Endothelial cell of umbilical vein (primary cell): Measurements from ENCODE around the gene AMBP. TPM values are rescaled to one million over a fixed set of nuclear protein-coding genes. Genes with fewer than 3 reads are reported as not detected.

Source experiments
- BruUV-seq: library from RNA; stranded (reverse); fragments of 400-500 nt; replicated peaks from 2 replicates; lab custom pipeline; 2021; lab: Mats Ljungman, UMichigan
- CTCF ChIA-PET: fragments of 300-600, 350-600 bp; sonication (Branson Sonifier 250); formaldehyde crosslinking; loops from one replicate; lab custom pipeline; 2021; ENCODE audit warnings: antibody characterized with exemption, inconsistent platforms; lab: Charles Lee
- POLR2A ChIA-PET: fragments of 300-600, 350-600 bp; sonication (Branson Sonifier 250); formaldehyde crosslinking; loops from one replicate; lab custom pipeline; 2021; ENCODE audit warnings: antibody characterized with exemption, inconsistent platforms; lab: Charles Lee
- DNase-seq: peaks from one replicate; pipeline ENCODE4 v3.0.0-alpha.2; 2011; ENCODE audit warnings: low read depth, low spot score
- FAIRE-seq: peaks from 2 replicates; lab custom pipeline; 2011; peaks lifted over from hg19 to GRCh38; lab: Jason Lieb, UNC
- H2AFZ ChIP-seq: 2 replicates; pipeline ENCODE4 v1.6.0; 2012; ENCODE audit warnings: low read depth, low read length, control low read depth, inconsistent platforms
- H3K27ac ChIP-seq: 2 replicates; pipeline ENCODE4 v1.5.1; 2011; ENCODE audit warnings: low read depth, mild to moderate bottlenecking, control low read depth, low read length, moderate library complexity; ENCODE audit not compliant: insufficient read depth
- H3K27me3 ChIP-seq, 2 experiments: 2 replicates each; pipeline versions ENCODE4 v1.6.0 to v1.6.1; 2011; ENCODE audit warnings: low read length in 2 of 2, mixed read lengths in 1 of 2; ENCODE audit not compliant: control insufficient read depth in 2 of 2, insufficient read depth in 2 of 2
- H3K36me3 ChIP-seq, 2 experiments: 2 replicates in 1 of 2; 3 replicates in 1 of 2; pipeline ENCODE4 v1.5.1; 2011; ENCODE audit warnings: low read length in 2 of 2, mild to moderate bottlenecking in 1 of 2, moderate library complexity in 1 of 2; ENCODE audit not compliant: control insufficient read depth in 2 of 2, insufficient read depth in 2 of 2; ENCODE audit errors: extremely low read depth in 1 of 2
- H3K4me1 ChIP-seq: 3 replicates; pipeline ENCODE4 v1.5.1; 2011; ENCODE audit warnings: mild to moderate bottlenecking, low read length; ENCODE audit not compliant: control insufficient read depth, insufficient read depth; ENCODE audit errors: extremely low read depth
- H3K4me2 ChIP-seq: 2 replicates; pipeline ENCODE4 v1.6.1; 2011; ENCODE audit warnings: low read length, control low read depth, mixed read lengths; ENCODE audit not compliant: insufficient read depth
- H3K4me3 ChIP-seq, 3 experiments: fragments of 200-600 bp in 1 of 3; sonication (generic), shearing (Covaris generic) in 1 of 3; replicated peaks in 1 of 3; 2 replicates each; pipeline ENCODE4 v1.5.1; 2011 to 2016; ENCODE audit warnings: control low read depth in 3 of 3, low read length in 3 of 3, mild to moderate bottlenecking in 2 of 3, inconsistent platforms in 1 of 3, low read depth in 1 of 3, moderate library complexity in 1 of 3; ENCODE audit not compliant: insufficient read depth in 1 of 3
- H3K79me2 ChIP-seq: 2 replicates; pipeline ENCODE4 v1.6.0; 2012; ENCODE audit warnings: low read length, inconsistent platforms; ENCODE audit not compliant: control insufficient read depth, insufficient read depth
- H3K9ac ChIP-seq: replicated peaks from 2 replicates; pipeline ENCODE3; 2011; ENCODE audit warnings: low read length, control low read depth; ENCODE audit not compliant: insufficient read depth; ENCODE audit errors: extremely low read depth
- H3K9me1 ChIP-seq: replicated peaks from 3 replicates; pipeline ENCODE4 v1.6.0; 2011; ENCODE audit warnings: mild to moderate bottlenecking, low read length; ENCODE audit not compliant: control insufficient read depth, insufficient read depth; ENCODE audit errors: extremely low read depth
- H3K9me3 ChIP-seq: replicated peaks from 2 replicates; pipeline ENCODE4 v1.5.1; 2012; ENCODE audit warnings: low read length, inconsistent platforms; ENCODE audit not compliant: control insufficient read depth, insufficient read depth
- H4K20me1 ChIP-seq: replicated peaks from 2 replicates; pipeline ENCODE3; 2011; ENCODE audit warnings: mild to moderate bottlenecking, low read length; ENCODE audit not compliant: control insufficient read depth, insufficient read depth; ENCODE audit errors: extremely low read depth
- EZH2 ChIP-seq: IDR thresholded peaks from 2 replicates; pipeline ENCODE4 v1.6.1; 2012; ENCODE audit warnings: borderline replicate concordance, low read depth, mild to moderate bottlenecking, moderate library complexity, low read length, inconsistent platforms; ENCODE audit not compliant: severe bottlenecking
- FOS ChIP-seq: IDR thresholded peaks from 2 replicates; pipeline ENCODE4 v1.6.1; 2011; ENCODE audit warnings: mild to moderate bottlenecking, low read length, moderate library complexity, borderline replicate concordance; ENCODE audit not compliant: insufficient read depth
- GATA2 ChIP-seq: IDR thresholded peaks from 2 replicates; pipeline ENCODE4 v1.7.0; 2011; ENCODE audit warnings: low read depth, mild to moderate bottlenecking, moderate library complexity, mixed read lengths, low read length; ENCODE audit not compliant: insufficient read length, insufficient read depth
- JUN ChIP-seq: IDR thresholded peaks from 2 replicates; pipeline ENCODE4 v1.6.1; 2011; ENCODE audit warnings: borderline replicate concordance, low read depth; ENCODE audit not compliant: insufficient read length, insufficient read depth
- MYC ChIP-seq: IDR thresholded peaks from one replicate; pipeline ENCODE4 v1.6.1; 2011; ENCODE audit warnings: mild to moderate bottlenecking, low read depth, low read length
- POLR2A ChIP-seq: IDR thresholded peaks from 2 replicates; pipeline ENCODE4 v1.6.1; 2012; ENCODE audit warnings: low read depth, mild to moderate bottlenecking, control low read depth, low read length
- POLR2AphosphoS5 ChIP-seq: IDR thresholded peaks from 2 replicates; pipeline ENCODE4 v1.6.1; 2012; ENCODE audit warnings: low read depth, mild to moderate bottlenecking, control low read depth, low read length, moderate library complexity; ENCODE audit not compliant: insufficient read depth
- dilution Hi-C: fragments of 300-500 bp; cut with MboI; formaldehyde crosslinking; loops from one replicate; pipeline ENCODE4 v1.15.0; 2019; ENCODE audit warnings: low sequenced_read_pairs; ENCODE audit not compliant: extremely low pct_ligation_motif_present
- intact Hi-C: fragments of 100-400 bp; cut with micrococcal nuclease; formaldehyde crosslinking; loops from one replicate; pipeline ENCODE4 v1.10.0; 2022
- polyA plus RNA-seq, 4 experiments: library from polyadenylated mRNA; depleted of rRNA in 3 of 4; stranded (reverse) in 3 of 4; unstranded in 1 of 4; fragments of >200 nt; gene quantifications; 2 replicates each; pipeline versions ENCODE4 v1.2.1 to v1.2.3, GENCODE V29; 2011 to 2012; ENCODE audit warnings: missing spikeins in 1 of 4
- total RNA-seq: library from RNA; stranded (reverse); gene quantifications from 2 replicates; pipeline ENCODE4 v1.2.3, GENCODE V29; 2021
- TF ChIP-seq, protein P1 (sequence below), 2 donors: IDR thresholded peaks; 1 replicate in 1 of 2; 2 replicates in 1 of 2; pipeline ENCODE4 v1.5.1; 2011; ENCODE audit warnings: low read length in 2 of 2, mild to moderate bottlenecking in 2 of 2, moderate library complexity in 2 of 2, control low read depth in 1 of 2, inconsistent platforms in 1 of 2, low read depth in 1 of 2; ENCODE audit not compliant: insufficient read depth in 1 of 2; ENCODE audit errors: extremely low read depth in 1 of 2
- TF ChIP-seq, protein P2 (sequence below): IDR thresholded peaks from 2 replicates; pipeline ENCODE4 v1.6.1; 2011; ENCODE audit not compliant: insufficient read depth, insufficient read length

Gene AMBP
- total and polyA plus RNA-seq, 2 donors (not counting 3 experiments of a cell fraction or from before 2014, with no cell fraction given), result not detected

DNA sequence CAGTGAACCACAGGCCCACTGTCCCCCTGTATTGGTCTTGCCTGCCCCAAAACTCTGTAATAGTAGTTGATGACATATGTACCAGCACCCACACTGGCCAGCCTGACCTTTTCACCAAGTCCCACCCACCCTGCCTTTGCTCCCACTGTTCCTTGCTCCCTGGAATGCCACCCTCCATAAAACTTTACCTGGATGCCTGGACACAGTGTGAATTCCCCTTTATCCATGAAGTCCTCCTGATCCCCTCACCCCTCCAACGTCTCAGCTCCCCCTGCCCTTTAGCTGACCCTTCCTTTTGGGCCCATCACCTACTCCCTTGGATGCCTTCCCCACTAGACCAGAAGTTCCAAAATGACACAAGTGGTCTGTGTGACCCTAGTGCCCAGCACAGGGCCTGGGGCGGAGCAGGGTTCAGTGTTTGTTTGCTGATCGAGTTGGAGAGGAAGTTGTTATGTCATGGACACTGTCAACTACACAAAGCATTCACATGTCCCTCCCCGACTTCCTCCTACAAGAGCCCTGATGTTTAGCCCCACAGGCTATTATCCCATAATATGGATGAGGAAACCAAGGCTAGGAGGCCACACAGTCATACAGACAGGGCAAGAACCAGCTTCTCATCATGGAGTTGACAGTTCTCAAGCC is 16.1 kb downstream of the AMBP start:
- ChIA-PET CTCF (no interaction called here), POLR2A (no interaction called here)
- Histone ChIP-seq H3K4me2 (no peak overlapping the region), H3K9me3 (no peaks in the 10 kb centered on the region), H3K27me3 (peaks cover 11 to 17% of the 10 kb centered on the region in 2 experiments), H3K36me3 (no peaks in the 10 kb centered on the region), H3K4me3 (no peak overlapping the region), H3K9ac (no peak overlapping the region), H2AFZ (no peak overlapping the region), H4K20me1 (no peaks in the 10 kb centered on the region), H3K27ac (no peak overlapping the region), H3K9me1 (no peaks in the 10 kb centered on the region), H3K4me1 (no peaks in the 10 kb centered on the region), H3K79me2 (no peaks in the 10 kb centered on the region)
- TF ChIP-seq, protein P1, sequence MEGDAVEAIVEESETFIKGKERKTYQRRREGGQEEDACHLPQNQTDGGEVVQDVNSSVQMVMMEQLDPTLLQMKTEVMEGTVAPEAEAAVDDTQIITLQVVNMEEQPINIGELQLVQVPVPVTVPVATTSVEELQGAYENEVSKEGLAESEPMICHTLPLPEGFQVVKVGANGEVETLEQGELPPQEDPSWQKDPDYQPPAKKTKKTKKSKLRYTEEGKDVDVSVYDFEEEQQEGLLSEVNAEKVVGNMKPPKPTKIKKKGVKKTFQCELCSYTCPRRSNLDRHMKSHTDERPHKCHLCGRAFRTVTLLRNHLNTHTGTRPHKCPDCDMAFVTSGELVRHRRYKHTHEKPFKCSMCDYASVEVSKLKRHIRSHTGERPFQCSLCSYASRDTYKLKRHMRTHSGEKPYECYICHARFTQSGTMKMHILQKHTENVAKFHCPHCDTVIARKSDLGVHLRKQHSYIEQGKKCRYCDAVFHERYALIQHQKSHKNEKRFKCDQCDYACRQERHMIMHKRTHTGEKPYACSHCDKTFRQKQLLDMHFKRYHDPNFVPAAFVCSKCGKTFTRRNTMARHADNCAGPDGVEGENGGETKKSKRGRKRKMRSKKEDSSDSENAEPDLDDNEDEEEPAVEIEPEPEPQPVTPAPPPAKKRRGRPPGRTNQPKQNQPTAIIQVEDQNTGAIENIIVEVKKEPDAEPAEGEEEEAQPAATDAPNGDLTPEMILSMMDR (IDR thresholded peaks at IDR 0.05; ENCODE audit: extremely low read depth in 1 of 2, insufficient read depth in 1 of 2, low read depth in 1 of 2, low read length in 2 of 2), result no peak
- TF ChIP-seq EZH2 (no peak), POLR2AphosphoS5 (no peak)
- dilution Hi-C loops, result no loop called here
- no peak for DNase-seq
- FAIRE-seq, result no peak
- intact Hi-C loops, result no loop called here
- TSS peak; percentile 3 for BruUV-seq

DNA sequence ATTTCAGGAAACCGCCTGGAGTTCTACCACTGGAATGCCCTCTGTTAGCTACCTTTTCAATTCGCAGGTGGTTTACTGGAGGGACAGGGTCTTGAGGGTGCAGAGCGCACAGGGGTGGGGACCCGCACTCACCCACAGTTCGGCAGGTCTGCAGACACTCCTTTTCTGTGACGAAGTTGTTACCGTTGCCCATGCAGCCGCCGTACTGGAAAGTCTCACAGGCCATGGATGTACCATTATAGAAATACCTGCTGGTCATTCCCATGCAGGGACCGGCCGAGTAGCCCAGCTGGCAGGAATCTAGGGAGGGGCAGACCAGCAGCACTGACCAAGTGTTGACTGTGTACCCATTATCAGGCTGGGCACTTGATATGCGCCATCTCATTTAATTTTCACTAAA is 16.8 kb downstream of the AMBP start:
- intact Hi-C loops (no loop called here), dilution Hi-C loops (no loop called here)
- Histone ChIP-seq H3K36me3 (no peaks in the 10 kb centered on the region), H3K9me3 (no peaks in the 10 kb centered on the region), H3K4me1 (no peaks in the 10 kb centered on the region), H3K4me3 (no peak overlapping the region), H3K27ac (no peak overlapping the region), H3K9ac (no peak overlapping the region), H4K20me1 (no peaks in the 10 kb centered on the region), H3K9me1 (no peaks in the 10 kb centered on the region), H3K27me3 (peaks cover 11 to 17% of the 10 kb centered on the region in 2 experiments), H3K4me2 (no peak overlapping the region), H2AFZ (no peak overlapping the region), H3K79me2 (no peaks in the 10 kb centered on the region)
- POLR2A ChIA-PET, result no interaction called here
- FAIRE-seq, result no peak
- CTCF ChIA-PET, result no interaction called here
- TF ChIP-seq FOS (no peak), GATA2 (no peak), MYC (no peak), EZH2 (no peak), POLR2A (no peak), POLR2AphosphoS5 (no peak), JUN (no peak)
- TF ChIP-seq, protein P2, sequence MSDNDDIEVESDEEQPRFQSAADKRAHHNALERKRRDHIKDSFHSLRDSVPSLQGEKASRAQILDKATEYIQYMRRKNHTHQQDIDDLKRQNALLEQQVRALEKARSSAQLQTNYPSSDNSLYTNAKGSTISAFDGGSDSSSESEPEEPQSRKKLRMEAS, result no peak
- TF ChIP-seq, protein P1 (IDR thresholded peaks at IDR 0.05; ENCODE audit: extremely low read depth in 1 of 2, insufficient read depth in 1 of 2, low read depth in 1 of 2, low read length in 2 of 2), result no peak
- BruUV-seq, result no TSS peak
- DNase-seq, result no peak
